ENCODE measurements around the gene OR2F2.

DNA sequence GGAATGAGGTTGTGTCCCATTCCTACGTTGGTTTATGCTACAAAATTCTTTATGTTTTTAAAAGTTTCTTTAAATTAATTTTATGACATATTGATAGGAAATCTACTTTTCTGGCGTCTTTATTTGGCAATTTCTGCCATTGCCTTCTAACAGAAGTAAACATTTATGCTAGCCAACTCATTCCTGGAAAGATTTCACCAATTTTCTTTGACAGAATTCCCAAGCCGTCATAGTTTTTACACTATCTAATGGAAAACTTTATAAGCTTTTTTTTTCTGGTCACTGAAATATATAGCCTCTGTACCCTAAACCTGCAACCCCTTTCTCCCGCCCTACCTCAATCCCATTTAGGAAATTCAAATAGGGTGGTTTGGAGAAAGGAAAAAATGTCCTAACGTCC, 26.9 kb upstream of the OR2F2 start:
- TF ChIP-seq EZH2phosphoT487 (IDR thresholded peaks at IDR 0.05; ENCODE audit: low read depth) (no peak), CTCF (IDR thresholded peaks at IDR 0.05; ENCODE audit: low read depth, low read length) (no peak)
